Gastrocnemius medialis (tissue), 4 donors: ENCODE data around the gene RAB17.

Experiments
- CTCF ChIP-seq, 5 experiments: fragments of 450-650 bp in 3 of 5; fragments of 200-600 bp in 2 of 5; sonication (generic) in 2 of 5; IDR thresholded peaks in 4 of 5; conservative IDR thresholded peaks in 1 of 5; 1 replicate in 4 of 5; 2 replicates in 1 of 5; pipeline ENCODE4 v1.5.1; 2016 to 2019; ENCODE audit warnings: antibody characterized with exemption in 5 of 5, mild to moderate bottlenecking in 3 of 5, moderate library complexity in 3 of 5
- POLR2A ChIP-seq, 2 donors: fragments of 450-650 bp; IDR thresholded peaks; one replicate each; pipeline ENCODE4 v1.6.1; 2017; ENCODE audit warnings: antibody characterized with exemption in 2 of 2, mild to moderate bottlenecking in 2 of 2, moderate library complexity in 2 of 2

- TF ChIP-seq CTCF (IDR thresholded peaks at IDR 0.05 in 4 of 5, conservative IDR thresholded peaks at IDR 0.05 in 1 of 5) (peak in 1 of 5 experiments; percentile 39), POLR2A (IDR thresholded peaks at IDR 0.05) (peak in 1 of 2 donors; percentile 16)
Observed at GRCh38 chr2:237639836-237640220, 49.3 kb upstream of the RAB17 start.
